ENCODE data around the gene POLR3B. TPM values are rescaled to one million over a fixed set of nuclear protein-coding genes. Genes with fewer than 3 reads are reported as not detected.

The POLR3B gene
- total and polyA plus RNA-seq, 2 of the 8 experiments (the other 6 are each of a cell fraction or from before 2014, with no cell fraction given), result 5.0 to 13.2 TPM

GRCh38 chr12:106360400-106360994 is 2.9 kb downstream of the POLR3B start:
- H3K36me3 ChIP-seq (ENCODE audit: control insufficient read depth in 2 of 4, insufficient read depth in 4 of 4, low read length in 3 of 4), result no peaks in the 10 kb centered on the region
- H2BK20ac ChIP-seq (ENCODE audit: low read length), result no peak overlapping the region
- peaks cover 4% of the 10 kb centered on the region; the same call in 1 of the 2 replicates for H3K23me2 ChIP-seq (ENCODE audit: low read depth, low read length)
- H3K23ac ChIP-seq (ENCODE audit: insufficient read length), result no peak overlapping the region
- ChIA-PET CTCF (ENCODE audit: partially characterized antibody) (interaction anchor here (0.8 to 4.3 kb wide), 6 partner anchors 13 to 560 kb away, joined by 3 to 33 read pairs (median 3); no protein-coding TSS in a partner anchor), POLR2A (ENCODE audit: partially characterized antibody) (no interaction called here)
- FAIRE-seq (no peak), DNase-seq (ENCODE audit: low read depth in 1 of 2, low spot score in 2 of 2) (no peak)
- no peak overlapping the region for H4K5ac ChIP-seq (ENCODE audit: insufficient read length, low read depth, low read length)
- no peak overlapping the region for H3K14ac ChIP-seq (ENCODE audit: insufficient read length)
- no peak overlapping the region for H3K9ac ChIP-seq (replicated peaks in 1 of 4; ENCODE audit: extremely low read depth in 1 of 4, low read depth in 3 of 4, low read length in 3 of 4)
- no peak overlapping the region for H3K27ac ChIP-seq (ENCODE audit: low read depth, low read length)
- no peak overlapping the region for H3K56ac ChIP-seq (replicated peaks; ENCODE audit: insufficient read length, low read depth, low read length)
- H2BK120ac ChIP-seq (replicated peaks; ENCODE audit: low read depth, low read length), result no peak overlapping the region
- H2BK12ac ChIP-seq (ENCODE audit: low read depth, low read length), result no peak overlapping the region
- no peak overlapping the region for H2BK15ac ChIP-seq (ENCODE audit: low read length)
- TF ChIP-seq HDAC2 (IDR thresholded peaks at IDR 0.05; ENCODE audit: borderline replicate concordance in 1 of 2, low read depth in 2 of 2, low read length in 2 of 2) (no peak), MAFK (IDR thresholded peaks at IDR 0.05; ENCODE audit: low read depth, low read length) (no peak)
- H3K4ac ChIP-seq (replicated peaks; ENCODE audit: insufficient read length, low read depth, low read length), result no peak overlapping the region
- H3K79me2 ChIP-seq (ENCODE audit: control insufficient read depth in 1 of 2, insufficient read depth in 2 of 2, low read length in 2 of 2), result peaks cover 3 to 15% of the 10 kb centered on the region in 2 experiments; a peak in 2 of 4 replicates
- no peaks in the 10 kb centered on the region for H3K27me3 ChIP-seq (replicated peaks in 1 of 4; ENCODE audit: control insufficient read depth in 3 of 4, extremely low read depth in 1 of 4, insufficient read depth in 3 of 4, low read length in 3 of 4)
- 91% methylated on average over 5 of the region's 5 CpGs; no CpG with 5 or more reads in 1 of the 2 experiments for WGBS, 2 experiments (ENCODE audit: extremely low coverage in 1 of 2, insufficient coverage in 1 of 2, insufficient read length in 1 of 2, insufficient replicate concordance in 2 of 2, low coverage in 1 of 2, low lambda C conversion rate in 2 of 2, missing lambda C conversion rate in 1 of 2)
- no peak overlapping the region for H2AFZ ChIP-seq (ENCODE audit: low read length)
- no peak overlapping the region; the same call in 1 of the 2 replicates for H2BK5ac ChIP-seq (ENCODE audit: low read depth, low read length)
- H2AK5ac ChIP-seq (ENCODE audit: low read depth, low read length), result no peak overlapping the region
- H3K18ac ChIP-seq (ENCODE audit: extremely low read depth, low read length), result no peak overlapping the region
- H4K20me1 ChIP-seq (replicated peaks in 1 of 2; ENCODE audit: control insufficient read depth in 1 of 2, insufficient read depth in 2 of 2, low read length in 2 of 2), result no peaks in the 10 kb centered on the region
- H3K79me1 ChIP-seq (ENCODE audit: low read depth, low read length), result 0 out of 2 replicates have a peak, but pooled peaks cover 2% of the 10 kb centered on the region
- no peak overlapping the region for H3K4me2 ChIP-seq (ENCODE audit: insufficient read depth in 1 of 2, low read depth in 2 of 2, low read length in 2 of 2)
- H3K9me3 ChIP-seq (ENCODE audit: insufficient read depth in 2 of 2, low read depth in 1 of 2, low read length in 1 of 2), result no peaks in the 10 kb centered on the region
- H4K91ac ChIP-seq (replicated peaks; ENCODE audit: insufficient read length, low read length), result no peak overlapping the region
- no peak overlapping the region for H4K8ac ChIP-seq (ENCODE audit: extremely low read depth, insufficient read depth, low read length)
- H3K4me1 ChIP-seq (replicated peaks in 1 of 4; ENCODE audit: control insufficient read depth in 3 of 4, insufficient read depth in 4 of 4, low read length in 3 of 4), result peaks cover 0 to 3% (median under 1%) of the 10 kb centered on the region in 4 experiments; a peak in 4 of 7 replicates
- H3K4me3 ChIP-seq (ENCODE audit: extremely low read depth in 1 of 4, insufficient read depth in 2 of 4, low read depth in 3 of 4, low read length in 4 of 4), result no peak overlapping the region

Measured in H1 (cell line).